H1 (cell line): Measurements from ENCODE around the gene SBNO2. TPM values are rescaled to one million over a fixed set of nuclear protein-coding genes. Genes with fewer than 3 reads are reported as not detected.
A peak's percentile ranks its signal among the peaks of the same experiment; 100 is the strongest.
"Not testable (repeated sequence)": the region's sequence is repeated elsewhere in the genome, so short reads cannot be mapped to it uniquely, and the experiment has no call there.

Experiments
- CTCF ChIA-PET: fragments of 300-600 bp; sonication (Branson Sonifier 250); formaldehyde crosslinking; loops from one replicate; lab custom pipeline; 2021; ENCODE audit not compliant: partially characterized antibody; lab: Charles Lee
- POLR2A ChIA-PET: fragments of 300-600 bp; sonication (Branson Sonifier 250); formaldehyde crosslinking; loops from one replicate; lab custom pipeline; 2021; ENCODE audit warnings: inconsistent platforms; ENCODE audit not compliant: partially characterized antibody; lab: Charles Lee
- DNase-seq, 2 experiments: peaks; one replicate each; pipeline versions ENCODE4 v3.0.0 to v3.0.0-alpha.2; 2010 to 2022; ENCODE audit warnings: low spot score in 2 of 2, low read depth in 1 of 2, mixed read lengths in 1 of 2
- FAIRE-seq: peaks from 2 replicates; lab custom pipeline; 2011; peaks lifted over from hg19 to GRCh38; lab: Jason Lieb, UNC
- H2AFZ ChIP-seq: 2 replicates; pipeline ENCODE4 v1.8.1; 2012; ENCODE audit warnings: low read length, inconsistent platforms
- H2AK5ac ChIP-seq: 2 replicates; pipeline ENCODE4 v1.6.1; 2013; ENCODE audit warnings: low read depth, low read length
- H2BK120ac ChIP-seq: replicated peaks from 2 replicates; pipeline ENCODE3; 2013; ENCODE audit warnings: low read depth, low read length, inconsistent platforms
- H2BK12ac ChIP-seq: 2 replicates; pipeline ENCODE4 v1.6.1; 2013; ENCODE audit warnings: low read depth, low read length
- H2BK15ac ChIP-seq: 2 replicates; pipeline ENCODE4 v1.6.1; 2013; ENCODE audit warnings: low read length
- H2BK20ac ChIP-seq: 2 replicates; pipeline ENCODE4 v1.6.1; 2013; ENCODE audit warnings: low read length
- H2BK5ac ChIP-seq: 2 replicates; pipeline ENCODE4 v1.6.1; 2013; ENCODE audit warnings: low read depth, low read length
- H3K14ac ChIP-seq: 2 replicates; pipeline ENCODE4 v1.6.1; 2013; ENCODE audit warnings: inconsistent platforms; ENCODE audit not compliant: insufficient read length
- H3K18ac ChIP-seq: 2 replicates; pipeline ENCODE4 v1.6.1; 2013; ENCODE audit warnings: low read length; ENCODE audit errors: extremely low read depth
- H3K23ac ChIP-seq: 2 replicates; pipeline ENCODE4 v1.6.1; 2013; ENCODE audit warnings: inconsistent platforms; ENCODE audit not compliant: insufficient read length
- H3K23me2 ChIP-seq: 2 replicates; pipeline ENCODE4 v1.6.1; 2013; ENCODE audit warnings: low read depth, low read length
- H3K27ac ChIP-seq: 2 replicates; pipeline ENCODE4 v1.6.1; 2011; ENCODE audit warnings: low read depth, low read length, inconsistent platforms
- H3K27me3 ChIP-seq, 4 experiments: replicated peaks in 1 of 4; 1 replicate in 1 of 4; 2 replicates in 3 of 4; pipeline versions ENCODE4 v1.6.1 to v1.8.1; 2011 to 2013; ENCODE audit warnings: low read length in 3 of 4, mild to moderate bottlenecking in 3 of 4, inconsistent platforms in 2 of 4, mixed read lengths in 2 of 4, moderate library complexity in 1 of 4; ENCODE audit not compliant: control insufficient read depth in 3 of 4, insufficient read depth in 3 of 4; ENCODE audit errors: extremely low read depth in 1 of 4
- H3K36me3 ChIP-seq, 4 experiments: 2 replicates each; pipeline versions ENCODE4 v1.6.1 to v1.8.1; 2011 to 2013; ENCODE audit warnings: mild to moderate bottlenecking in 4 of 4, low read length in 3 of 4, moderate library complexity in 2 of 4, control low read depth in 1 of 4, inconsistent platforms in 1 of 4; ENCODE audit not compliant: insufficient read depth in 4 of 4, control insufficient read depth in 2 of 4
- H3K4ac ChIP-seq: replicated peaks from 2 replicates; pipeline ENCODE3; 2013; ENCODE audit warnings: low read length, low read depth, mixed read lengths, inconsistent platforms; ENCODE audit not compliant: insufficient read length
- H3K4me1 ChIP-seq, 4 experiments: replicated peaks in 1 of 4; 1 replicate in 1 of 4; 2 replicates in 3 of 4; pipeline versions ENCODE4 v1.6.1 to v1.8.1; 2011 to 2013; ENCODE audit warnings: low read length in 3 of 4, inconsistent platforms in 2 of 4, mixed read lengths in 1 of 4; ENCODE audit not compliant: insufficient read depth in 4 of 4, control insufficient read depth in 3 of 4
- H3K4me2 ChIP-seq, 2 experiments: 2 replicates each; pipeline versions ENCODE4 v1.6.1 to v1.8.1; 2011 to 2013; ENCODE audit warnings: low read depth in 2 of 2, low read length in 2 of 2, control low read depth in 1 of 2, inconsistent platforms in 1 of 2, mild to moderate bottlenecking in 1 of 2; ENCODE audit not compliant: insufficient read depth in 1 of 2
- H3K4me3 ChIP-seq, 4 experiments: fragments of 200-600, 300-600 bp in 1 of 4; sonication (generic), shearing (Covaris generic), sonication (Bioruptor Twin) in 1 of 4; 2 replicates each; pipeline versions ENCODE4 v1.5.1 to v1.8.1; 2011 to 2016; ENCODE audit warnings: low read length in 4 of 4, low read depth in 3 of 4, control low read depth in 2 of 4, inconsistent platforms in 2 of 4, mild to moderate bottlenecking in 2 of 4, mixed read lengths in 1 of 4, moderate library complexity in 1 of 4; ENCODE audit not compliant: insufficient read depth in 2 of 4; ENCODE audit errors: extremely low read depth in 1 of 4
- H3K56ac ChIP-seq: replicated peaks from 2 replicates; pipeline ENCODE3; 2013; ENCODE audit warnings: low read depth, mild to moderate bottlenecking, mixed read lengths, low read length, inconsistent platforms; ENCODE audit not compliant: insufficient read length
- H3K79me1 ChIP-seq: 2 replicates; pipeline ENCODE4 v1.6.1; 2013; ENCODE audit warnings: low read depth, low read length, control low read depth
- H3K79me2 ChIP-seq, 2 experiments: 2 replicates each; pipeline versions ENCODE4 v1.6.1 to v1.8.1; 2012 to 2013; ENCODE audit warnings: low read length in 2 of 2, mild to moderate bottlenecking in 2 of 2, inconsistent platforms in 1 of 2; ENCODE audit not compliant: insufficient read depth in 2 of 2, control insufficient read depth in 1 of 2
- H3K9ac ChIP-seq, 4 experiments: replicated peaks in 1 of 4; 1 replicate in 1 of 4; 2 replicates in 3 of 4; pipeline versions ENCODE4 v1.6.1 to v1.8.1; 2011 to 2013; ENCODE audit warnings: low read depth in 3 of 4, low read length in 3 of 4, control low read depth in 2 of 4, mild to moderate bottlenecking in 2 of 4, moderate library complexity in 2 of 4, inconsistent platforms in 1 of 4; ENCODE audit errors: extremely low read depth in 1 of 4
- H3K9me3 ChIP-seq, 2 experiments: 2 replicates each; pipeline versions ENCODE4 v1.6.1 to v1.8.1; 2012 to 2013; ENCODE audit warnings: mild to moderate bottlenecking in 2 of 2, moderate library complexity in 2 of 2, control low read depth in 1 of 2, inconsistent platforms in 1 of 2, low read depth in 1 of 2, low read length in 1 of 2, mixed read lengths in 1 of 2; ENCODE audit not compliant: insufficient read depth in 2 of 2
- H4K20me1 ChIP-seq, 2 experiments: replicated peaks in 1 of 2; 2 replicates each; pipeline versions ENCODE3 to v1.8.1; 2011 to 2013; ENCODE audit warnings: inconsistent platforms in 2 of 2, low read length in 2 of 2, mild to moderate bottlenecking in 1 of 2; ENCODE audit not compliant: insufficient read depth in 2 of 2, control insufficient read depth in 1 of 2
- H4K5ac ChIP-seq: 2 replicates; pipeline ENCODE4 v1.6.1; 2013; ENCODE audit warnings: low read length, low read depth, mixed read lengths, inconsistent platforms; ENCODE audit not compliant: insufficient read length
- H4K8ac ChIP-seq: 2 replicates; pipeline ENCODE4 v1.8.0; 2013; ENCODE audit warnings: mild to moderate bottlenecking, moderate library complexity, low read length, inconsistent platforms; ENCODE audit not compliant: insufficient read depth; ENCODE audit errors: extremely low read depth
- H4K91ac ChIP-seq: replicated peaks from 2 replicates; pipeline ENCODE3; 2013; ENCODE audit warnings: low read length, mixed read lengths, inconsistent platforms; ENCODE audit not compliant: insufficient read length
- WGBS, 2 experiments: shearing (Covaris generic) in 1 of 2; methylation state at CpG; one replicate each; pipeline versions ENCODE4 v1.1.6 to v1.1.7; 2013 to 2015; ENCODE audit warnings: low lambda C conversion rate in 2 of 2, mixed read lengths in 2 of 2, inconsistent platforms in 1 of 2, low coverage in 1 of 2, missing lambda C conversion rate in 1 of 2; ENCODE audit not compliant: insufficient replicate concordance in 2 of 2, insufficient coverage in 1 of 2, insufficient read length in 1 of 2; ENCODE audit errors: extremely low coverage in 1 of 2, missing lambda C conversion rate in 1 of 2; 5-methylcytosine and 5-hydroxymethylcytosine counted together
- polyA plus RNA-seq, 7 experiments: library from polyadenylated mRNA; depleted of rRNA in 3 of 7; stranded (reverse) in 5 of 7; unstranded in 2 of 7; fragments of >200 nt in 5 of 7; fragments of 200-250 nt in 2 of 7; gene quantifications; 1 replicate in 5 of 7; 2 replicates in 1 of 7; 4 replicates in 1 of 7; pipeline versions ENCODE4 v1.2.1 to v1.2.3, GENCODE V29; 2011 to 2013; ENCODE audit warnings: missing spikeins in 2 of 7, mixed read lengths in 2 of 7
- total RNA-seq: library from RNA; stranded (reverse); fragmentation: NEBNext Ultra II Directional; extraction: Animal tissue kit (Norgen Biotek cat#: 25700); gene quantifications from 2 replicates; pipeline ENCODE4 v1.2.1, GENCODE V29; 2021

SBNO2 gene
- total and polyA plus RNA-seq, 2 of the 8 experiments (the other 6 are each of a cell fraction or from before 2014, with no cell fraction given), result 12.2 to 31.4 TPM

DNA sequence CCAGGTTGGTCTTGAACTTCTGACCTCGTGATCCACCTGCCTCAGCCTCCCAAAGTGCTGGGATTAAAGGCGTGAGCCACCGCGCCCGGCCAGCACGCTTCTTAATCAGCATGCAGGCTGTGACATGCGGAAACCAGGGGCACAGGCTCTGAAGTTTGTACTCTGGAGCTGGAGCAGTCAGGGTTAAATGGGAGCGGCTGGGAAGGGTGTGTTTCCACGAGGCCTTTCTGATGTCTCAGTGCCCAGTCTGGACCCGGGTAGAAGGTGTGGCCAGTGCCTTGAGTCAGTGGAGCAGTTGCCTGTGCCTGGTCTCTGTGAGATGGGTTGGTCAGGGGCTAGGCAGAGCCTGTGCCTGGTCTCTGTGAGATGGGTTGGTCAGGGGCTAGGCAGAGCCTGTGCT, 34.8 kb upstream of the SBNO2 start:
- CTCF ChIA-PET, result interaction anchor here (1.4 to 6.6 kb wide), 2 partner anchors 13 to 35 kb away, joined by 6 to 56 read pairs; no protein-coding TSS in a partner anchor
- not testable (repeated sequence) for H3K4me3 ChIP-seq, H2AFZ ChIP-seq, H3K4ac ChIP-seq, H2AK5ac ChIP-seq, H2BK15ac ChIP-seq, H3K9me3 ChIP-seq, H3K4me2 ChIP-seq, H3K36me3 ChIP-seq, H3K9ac ChIP-seq, H3K27me3 ChIP-seq, DNase-seq, FAIRE-seq, H3K23ac ChIP-seq, H3K18ac ChIP-seq, H2BK12ac ChIP-seq, H2BK5ac ChIP-seq, H2BK120ac ChIP-seq, H3K27ac ChIP-seq, H4K91ac ChIP-seq, H2BK20ac ChIP-seq, H4K5ac ChIP-seq, H3K14ac ChIP-seq, H3K56ac ChIP-seq
- Histone ChIP-seq H4K20me1 (peaks cover 15 to 28% of the 10 kb centered on the region in 2 experiments), H4K8ac (peak overlapping the region; percentile 65; the same call in 1 of the 2 replicates), H3K79me1 (peaks cover 21% of the 10 kb centered on the region), H3K23me2 (peaks cover 14% of the 10 kb centered on the region), H3K79me2 (peaks cover 19 to 75% of the 10 kb centered on the region in 2 experiments; a peak in 3 of 4 replicates), H3K4me1 (peaks cover 0 to 23% (median 18%) of the 10 kb centered on the region in 4 experiments; a peak in 6 of 7 replicates)
- POLR2A ChIA-PET, result interaction anchor here (1.2 kb wide), 1 partner anchor 57 kb away, joined by 3 read pairs; no protein-coding TSS in a partner anchor
- 97% methylated on average over 10 of the region's 10 CpGs; no CpG with 5 or more reads in 1 of the 2 experiments for WGBS, 2 experiments
